Karpas-422 (cell line): ENCODE data around the gene FAM216B. TPM values are rescaled to one million over a fixed set of nuclear protein-coding genes. Genes with fewer than 3 reads are reported as not detected.
"Not testable (repeated sequence)": the region's sequence is repeated elsewhere in the genome, so short reads cannot be mapped to it uniquely, and the experiment has no call there.

Source experiments
- DNase-seq: peaks from one replicate; pipeline ENCODE4 v3.0.0-alpha.2; 2015
- H2AFZ ChIP-seq: fragments of 200-600 bp; sonication (generic); 2 replicates; pipeline ENCODE4 v1.6.1; 2014; ENCODE audit warnings: antibody characterized with exemption, low read length, mixed read lengths
- H3K27ac ChIP-seq: fragments of 200-600 bp; sonication (generic); 2 replicates; pipeline ENCODE4 v1.5.1; 2014; ENCODE audit warnings: mild to moderate bottlenecking, low read length, moderate library complexity
- H3K27me3 ChIP-seq: fragments of 200-600 bp; sonication (generic); 2 replicates; pipeline ENCODE4 v1.6.1; 2014; ENCODE audit warnings: low read length, mixed read lengths
- H3K36me3 ChIP-seq: fragments of 200-600 bp; sonication (generic); 2 replicates; pipeline ENCODE4 v1.6.1; 2014; ENCODE audit warnings: low read length, mixed read lengths; ENCODE audit not compliant: insufficient read depth
- H3K4me1 ChIP-seq: fragments of 200-600 bp; sonication (generic); 2 replicates; pipeline ENCODE4 v1.6.1; 2014; ENCODE audit warnings: mild to moderate bottlenecking, low read length, mixed read lengths
- H3K4me2 ChIP-seq: fragments of 200-600 bp; sonication (generic); 2 replicates; pipeline ENCODE4 v1.6.1; 2014; ENCODE audit warnings: low read length, low read depth, mild to moderate bottlenecking; ENCODE audit not compliant: poor library complexity, severe bottlenecking
- H3K4me3 ChIP-seq: fragments of 200-600 bp; sonication (generic); 2 replicates; pipeline ENCODE4 v1.5.1; 2014; ENCODE audit warnings: mild to moderate bottlenecking, antibody characterized with exemption, low read length, mixed read lengths
- H3K79me2 ChIP-seq: fragments of 200-600 bp; sonication (generic); 2 replicates; pipeline ENCODE4 v1.6.1; 2014; ENCODE audit warnings: mild to moderate bottlenecking, low read length, mixed read lengths
- H3K9ac ChIP-seq: fragments of 200-600 bp; sonication (generic); 2 replicates; pipeline ENCODE4 v1.6.0; 2014; ENCODE audit warnings: low read length
- H3K9me2 ChIP-seq: fragments of 200-600 bp; sonication (generic), shearing (Covaris generic); replicated peaks from 2 replicates; pipeline ENCODE4 v1.6.0; 2014; ENCODE audit warnings: mild to moderate bottlenecking, low read length, moderate library complexity; ENCODE audit not compliant: insufficient read depth
- H3K9me3 ChIP-seq: fragments of 300-700, 200-600 bp; sonication (generic); 2 replicates; pipeline ENCODE4 v1.6.1; 2014; ENCODE audit warnings: low read length, mixed read lengths
- H4K20me1 ChIP-seq: fragments of 200-600 bp; sonication (generic); 2 replicates; pipeline ENCODE4 v1.6.1; 2014; ENCODE audit warnings: mild to moderate bottlenecking, antibody characterized with exemption, low read length, low read depth; ENCODE audit not compliant: insufficient read depth
- total RNA-seq: library from RNA; depleted of rRNA; stranded (reverse); fragments of >200 nt; shearing (Covaris generic); gene quantifications from 2 replicates; pipeline ENCODE4 v1.2.3, GENCODE V29; 2014; ENCODE audit warnings: low replicate concordance

The FAM216B gene
- total RNA-seq, 1 experiment from 2014 or later: not detected

GRCh38 chr13:42807241-42807640 is 25.9 kb downstream of the FAM216B start:
- DNase-seq: no peak

DNA sequence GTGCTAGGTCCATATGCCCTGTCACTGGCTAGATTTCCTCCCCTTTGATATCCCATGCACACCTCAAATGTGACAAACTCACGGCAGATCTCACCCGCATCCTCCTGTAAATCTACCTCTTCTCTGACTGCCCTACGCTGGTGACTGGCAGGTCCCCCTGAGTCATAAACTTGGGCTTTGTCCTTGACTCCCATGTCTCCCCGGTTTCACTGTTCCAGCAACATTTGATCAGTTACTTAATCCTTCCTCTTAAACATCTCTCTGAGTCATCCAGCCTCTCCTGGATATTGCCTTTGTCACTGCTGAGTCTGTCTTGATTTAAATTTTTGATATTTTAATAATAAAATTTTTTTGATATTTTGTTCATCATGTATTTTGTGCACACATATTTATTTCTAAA is 26.5 kb downstream of the FAM216B start:
- Histone ChIP-seq H3K27ac (no peak overlapping the region), H3K27me3 (no peaks in the 10 kb centered on the region), H2AFZ (no peak overlapping the region), H3K4me2 (no peak overlapping the region), H3K36me3 (no peaks in the 10 kb centered on the region), H3K4me3 (no peak overlapping the region), H3K9ac (no peak overlapping the region), H3K9me2 (no peaks in the 10 kb centered on the region), H3K4me1 (no peaks in the 10 kb centered on the region), H4K20me1 (no peaks in the 10 kb centered on the region), H3K79me2 (no peaks in the 10 kb centered on the region), H3K9me3 (no peaks in the 10 kb centered on the region)
- no peak for DNase-seq

More at GRCh38 chr13:42807241-42807640, 25.9 kb downstream of the FAM216B start:
- no peaks in the 10 kb centered on the region for H4K20me1 ChIP-seq
- no peak overlapping the region for H3K27ac ChIP-seq
- no peaks in the 10 kb centered on the region for H3K36me3 ChIP-seq
- no peak overlapping the region for H3K4me2 ChIP-seq
- H2AFZ ChIP-seq: no peak overlapping the region
- no peak overlapping the region for H3K4me3 ChIP-seq
- H3K79me2 ChIP-seq: no peaks in the 10 kb centered on the region
- H3K4me1 ChIP-seq: no peaks in the 10 kb centered on the region
- no peaks in the 10 kb centered on the region for H3K9me3 ChIP-seq
- no peaks in the 10 kb centered on the region for H3K27me3 ChIP-seq
- no peaks in the 10 kb centered on the region for H3K9me2 ChIP-seq
- no peak overlapping the region for H3K9ac ChIP-seq

GRCh38 chr13:42808341-42808940 is 27.1 kb downstream of the FAM216B start:
- Histone ChIP-seq H3K27ac (no peak overlapping the region), H4K20me1 (no peaks in the 10 kb centered on the region), H2AFZ (no peak overlapping the region), H3K9ac (no peak overlapping the region), H3K79me2 (no peaks in the 10 kb centered on the region), H3K4me2 (no peak overlapping the region), H3K4me1 (no peaks in the 10 kb centered on the region), H3K9me3 (no peaks in the 10 kb centered on the region), H3K27me3 (no peaks in the 10 kb centered on the region), H3K9me2 (no peaks in the 10 kb centered on the region), H3K4me3 (no peak overlapping the region), H3K36me3 (no peaks in the 10 kb centered on the region)
- no peak for DNase-seq

DNA sequence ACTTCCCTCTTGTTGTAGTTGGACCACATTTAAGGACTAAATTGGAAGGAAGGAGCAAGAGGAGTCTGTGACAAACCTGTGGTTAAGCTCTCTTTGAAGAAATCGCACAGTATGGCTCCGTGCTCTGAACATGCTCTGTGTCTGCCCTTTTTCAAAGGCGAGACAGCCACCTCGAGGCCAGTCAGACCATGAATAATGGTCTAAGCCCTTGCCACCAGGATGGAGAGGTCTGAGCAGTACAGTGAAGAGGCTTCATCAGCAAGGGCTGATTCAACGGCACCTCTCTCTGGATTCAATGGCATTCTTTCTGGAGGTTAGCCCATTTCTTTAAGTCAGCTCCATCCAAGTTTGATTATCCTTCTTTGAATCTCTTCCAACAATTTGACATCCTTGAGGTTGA is 30.9 kb downstream of the FAM216B start:
- H3K9me2 ChIP-seq: no peaks in the 10 kb centered on the region
- H3K9me3 ChIP-seq: no peaks in the 10 kb centered on the region
- H3K9ac ChIP-seq: no peak overlapping the region
- no peaks in the 10 kb centered on the region for H4K20me1 ChIP-seq
- DNase-seq: peak; percentile 51
- H3K36me3 ChIP-seq: no peaks in the 10 kb centered on the region
- H3K27ac ChIP-seq: no peak overlapping the region
- H3K79me2 ChIP-seq: no peaks in the 10 kb centered on the region
- H2AFZ ChIP-seq: no peak overlapping the region
- H3K4me3 ChIP-seq: no peak overlapping the region
- H3K4me1 ChIP-seq: no peaks in the 10 kb centered on the region
- H3K27me3 ChIP-seq: no peaks in the 10 kb centered on the region
- H3K4me2 ChIP-seq: no peak overlapping the region

DNA sequence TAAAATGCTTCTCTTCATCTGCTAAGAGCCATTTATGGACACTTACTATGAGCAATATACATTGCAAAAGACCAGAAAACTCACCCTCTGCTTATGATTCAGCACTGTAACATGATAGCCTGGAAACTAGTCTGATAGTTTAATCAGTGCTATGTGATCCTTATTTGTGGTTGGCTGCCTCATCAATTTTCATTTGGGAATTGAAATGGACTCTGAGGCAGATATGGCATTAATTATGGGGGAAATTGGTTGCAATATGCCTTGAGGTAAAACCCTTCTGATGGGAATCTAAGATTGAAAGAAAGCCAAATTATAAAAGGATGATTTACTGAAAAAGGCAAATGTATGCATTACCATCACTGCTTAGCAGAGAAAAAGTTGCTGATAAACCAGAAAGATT is 33.5 kb downstream of the FAM216B start:
- DNase-seq: no peak
- no peaks in the 10 kb centered on the region for H3K79me2 ChIP-seq
- no peak overlapping the region for H3K9ac ChIP-seq
- H3K9me2 ChIP-seq: no peaks in the 10 kb centered on the region
- no peak overlapping the region for H3K27ac ChIP-seq
- H2AFZ ChIP-seq: no peak overlapping the region
- H3K4me3 ChIP-seq: no peak overlapping the region
- H3K4me2 ChIP-seq: no peak overlapping the region
- H3K27me3 ChIP-seq: no peaks in the 10 kb centered on the region
- H3K36me3 ChIP-seq: no peaks in the 10 kb centered on the region
- no peaks in the 10 kb centered on the region for H4K20me1 ChIP-seq
- H3K4me1 ChIP-seq: no peaks in the 10 kb centered on the region
- H3K9me3 ChIP-seq: no peaks in the 10 kb centered on the region

DNA sequence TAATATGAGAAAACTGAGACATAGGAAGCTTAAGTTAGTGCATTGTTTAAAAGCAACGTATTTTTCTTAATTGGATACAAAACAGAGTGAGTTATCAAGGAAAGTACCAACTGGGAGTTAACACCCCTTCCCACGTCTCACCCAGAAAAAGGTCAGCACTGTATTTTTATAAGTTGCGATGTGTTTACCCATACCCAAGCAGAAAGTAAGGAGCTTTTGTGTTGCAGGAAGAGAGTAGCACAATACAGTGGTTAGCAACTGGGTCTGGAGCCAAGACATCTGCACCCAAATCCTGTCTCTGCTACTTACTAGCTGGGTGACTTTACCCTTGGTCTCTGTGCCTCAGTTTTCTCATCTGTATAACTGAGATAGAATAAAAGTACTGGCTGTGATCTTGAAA is 34.3 kb downstream of the FAM216B start:
- DNase-seq: no peak
- H3K4me1 ChIP-seq: no peaks in the 10 kb centered on the region
- H2AFZ ChIP-seq: no peak overlapping the region

DNA sequence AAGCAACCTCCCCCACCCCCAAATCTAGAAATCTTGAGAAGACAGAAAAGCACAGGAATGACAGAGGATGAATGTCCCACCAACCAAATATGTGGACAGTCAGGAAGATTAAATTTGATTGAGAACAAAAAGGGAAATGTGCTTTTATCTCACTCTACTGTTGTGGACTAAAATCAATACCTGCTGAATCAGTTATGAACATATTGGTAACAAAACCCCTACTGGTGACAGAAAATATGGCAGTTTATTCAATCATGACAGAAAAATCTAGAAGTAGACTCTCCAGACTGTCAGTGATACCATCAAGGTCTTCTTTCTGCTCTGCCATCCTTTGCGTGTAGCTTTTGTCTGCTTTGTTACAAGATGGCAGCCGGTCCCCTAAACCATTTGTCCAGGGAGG is 35.2 kb downstream of the FAM216B start:
- no peak overlapping the region for H3K4me2 ChIP-seq
- no peaks in the 10 kb centered on the region for H4K20me1 ChIP-seq
- no peaks in the 10 kb centered on the region for H3K36me3 ChIP-seq
- H2AFZ ChIP-seq: no peak overlapping the region
- no peaks in the 10 kb centered on the region for H3K9me2 ChIP-seq
- no peaks in the 10 kb centered on the region for H3K79me2 ChIP-seq
- peak; percentile 63 for DNase-seq
- H3K27ac ChIP-seq: no peak overlapping the region
- H3K4me1 ChIP-seq: no peaks in the 10 kb centered on the region
- H3K4me3 ChIP-seq: no peak overlapping the region
- no peak overlapping the region for H3K9ac ChIP-seq
- H3K27me3 ChIP-seq: no peaks in the 10 kb centered on the region
- no peaks in the 10 kb centered on the region for H3K9me3 ChIP-seq

More for the DNA sequence above, 34.3 kb downstream of the FAM216B start:
- no peaks in the 10 kb centered on the region for H3K9me2 ChIP-seq
- H3K9me3 ChIP-seq: no peaks in the 10 kb centered on the region
- H3K9ac ChIP-seq: no peak overlapping the region
- H3K79me2 ChIP-seq: no peaks in the 10 kb centered on the region
- no peak overlapping the region for H3K4me2 ChIP-seq
- no peaks in the 10 kb centered on the region for H3K36me3 ChIP-seq
- no peaks in the 10 kb centered on the region for H4K20me1 ChIP-seq
- H3K27ac ChIP-seq: no peak overlapping the region
- H3K27me3 ChIP-seq: no peaks in the 10 kb centered on the region
- H3K4me3 ChIP-seq: no peak overlapping the region

DNA sequence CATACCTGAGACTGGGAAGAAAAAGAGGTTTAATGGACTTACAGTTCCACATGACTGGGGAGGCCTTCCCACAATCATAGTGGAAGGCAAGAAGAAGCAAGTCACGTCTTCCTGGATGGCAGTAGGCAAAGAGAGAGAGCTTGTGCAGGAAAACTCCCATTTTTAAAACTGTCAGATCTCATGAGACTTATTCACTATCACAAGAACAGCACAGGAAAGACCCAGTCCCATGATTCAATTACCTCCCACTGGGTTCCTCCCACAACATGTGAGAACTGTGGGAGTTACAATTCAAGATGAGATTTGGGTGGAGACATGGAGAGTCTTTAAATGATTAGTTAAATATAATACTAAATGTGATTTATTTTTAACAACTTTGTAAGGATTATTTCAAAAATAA is 38.3 kb downstream of the FAM216B start:
- H3K27ac ChIP-seq, H4K20me1 ChIP-seq, H3K9me3 ChIP-seq, H3K4me2 ChIP-seq, H3K4me3 ChIP-seq, H3K36me3 ChIP-seq, H3K79me2 ChIP-seq, DNase-seq, H3K9ac ChIP-seq, H3K4me1 ChIP-seq, H2AFZ ChIP-seq, H3K9me2 ChIP-seq, H3K27me3 ChIP-seq: not testable (repeated sequence)

GRCh38 chr13:42820451-42820850 is 39.1 kb downstream of the FAM216B start:
- Histone ChIP-seq H3K36me3 (no peaks in the 10 kb centered on the region), H3K4me2 (no peak overlapping the region), H3K4me1 (no peaks in the 10 kb centered on the region)

More at GRCh38 chr13:42820451-42820850, 39.1 kb downstream of the FAM216B start:
- Histone ChIP-seq H3K4me3 (no peak overlapping the region), H3K79me2 (no peaks in the 10 kb centered on the region), H3K9me3 (no peaks in the 10 kb centered on the region), H3K9me2 (no peaks in the 10 kb centered on the region), H4K20me1 (no peaks in the 10 kb centered on the region), H2AFZ (no peak overlapping the region), H3K9ac (no peak overlapping the region), H3K27me3 (no peaks in the 10 kb centered on the region), H3K27ac (no peak overlapping the region)
- no peak for DNase-seq
